ENCODE results near the gene TUFM.
"Not testable (repeated sequence)": the region's sequence is repeated elsewhere in the genome, so short reads cannot be mapped to it uniquely, and the experiment has no call there.

The TUFM gene

DNA sequence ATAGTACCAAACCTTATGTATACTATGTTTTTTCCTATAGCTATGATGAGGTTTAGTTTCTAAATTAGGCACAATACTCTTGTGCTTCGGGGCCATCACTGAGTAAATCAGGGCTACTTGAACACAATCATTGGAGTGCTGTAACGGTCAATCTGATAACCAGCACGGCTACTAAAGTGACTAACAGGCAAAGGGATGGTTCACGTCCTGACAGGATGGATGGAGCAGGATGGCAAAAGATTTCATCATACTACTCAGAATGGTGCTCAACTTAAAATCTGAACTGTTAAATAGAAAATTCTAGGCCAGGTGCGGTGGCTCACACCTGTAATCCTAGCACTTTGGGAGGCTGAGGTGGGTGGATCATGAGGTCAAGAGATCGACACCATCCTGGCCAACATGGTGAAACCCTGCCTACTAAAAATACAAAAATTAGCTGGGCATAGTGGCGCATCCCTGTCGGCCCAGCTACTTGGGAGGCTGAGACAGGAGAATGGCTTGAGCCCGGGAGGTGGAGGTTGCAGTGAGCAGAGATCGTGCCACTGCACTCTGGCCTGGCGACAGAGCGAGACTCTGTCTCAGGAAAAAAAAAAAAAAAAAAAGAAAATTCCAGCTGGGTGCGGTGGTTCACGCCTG lies 7.0 kb downstream of the TUFM start:
- no peak for DNase-seq (ENCODE audit: low read depth, low spot score)

DNA sequence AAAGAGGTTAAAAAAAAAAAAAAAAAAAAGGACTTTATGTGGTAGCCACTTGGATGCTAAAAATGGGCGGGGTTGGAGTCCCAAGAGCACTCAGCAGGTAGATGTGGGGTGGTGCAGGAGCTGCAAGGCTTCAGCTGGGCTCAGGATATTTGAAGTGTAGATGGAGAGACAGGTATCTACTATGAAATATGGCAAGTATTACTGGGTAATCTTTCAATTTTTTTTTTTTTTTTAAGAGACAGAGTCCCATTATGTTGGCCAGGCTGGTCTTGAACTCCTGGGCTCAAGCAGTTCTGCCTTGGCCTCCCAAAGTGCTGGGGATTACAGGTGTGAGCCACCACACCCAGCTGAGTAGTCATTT lies 7.6 kb downstream of the TUFM start:
- DNase-seq (ENCODE audit: low read depth, low spot score): no peak

DNA sequence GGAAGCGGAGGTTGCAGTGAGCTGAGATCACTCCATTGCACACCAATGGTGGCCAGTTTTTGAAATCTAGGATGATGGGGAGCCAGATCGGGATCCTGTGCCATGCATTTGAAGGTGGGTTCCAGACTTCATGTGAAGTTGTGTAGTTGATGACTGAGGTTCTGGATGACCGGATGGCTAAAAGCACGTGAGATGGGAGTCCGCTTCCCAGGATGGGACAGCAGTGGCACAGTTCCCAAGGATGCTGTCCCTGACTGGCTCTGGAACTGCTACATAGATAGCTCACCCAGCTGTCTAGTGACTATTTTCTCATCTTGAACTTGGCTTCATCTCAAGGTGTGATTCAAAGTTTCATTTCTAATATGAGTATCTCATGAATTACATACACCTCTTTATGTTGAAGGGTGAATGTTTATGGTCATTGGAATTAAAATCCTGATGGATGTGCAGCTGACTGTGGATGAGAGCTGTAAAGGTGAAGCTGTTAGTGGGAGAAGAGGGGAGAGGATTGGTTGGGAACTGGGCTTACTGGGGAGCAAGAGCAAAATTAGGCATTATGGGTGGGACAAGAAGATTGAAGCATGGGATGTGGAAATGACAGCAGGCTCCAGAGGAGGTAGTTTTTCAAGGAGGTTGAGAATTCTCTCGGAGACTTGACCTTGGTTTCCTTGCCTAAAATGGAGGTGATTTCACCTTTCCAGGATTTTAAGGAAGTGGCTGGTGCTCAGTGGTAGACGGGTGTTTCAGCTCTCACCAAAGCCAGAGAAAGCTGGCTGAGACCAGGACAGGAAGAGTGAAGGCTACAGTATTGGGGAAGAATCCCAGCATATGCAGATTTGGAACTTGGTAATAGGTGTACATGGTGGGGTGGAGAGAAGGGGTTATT lies 8.2 kb downstream of the TUFM start:
- no peak for DNase-seq (ENCODE audit: low read depth, low spot score)

DNA sequence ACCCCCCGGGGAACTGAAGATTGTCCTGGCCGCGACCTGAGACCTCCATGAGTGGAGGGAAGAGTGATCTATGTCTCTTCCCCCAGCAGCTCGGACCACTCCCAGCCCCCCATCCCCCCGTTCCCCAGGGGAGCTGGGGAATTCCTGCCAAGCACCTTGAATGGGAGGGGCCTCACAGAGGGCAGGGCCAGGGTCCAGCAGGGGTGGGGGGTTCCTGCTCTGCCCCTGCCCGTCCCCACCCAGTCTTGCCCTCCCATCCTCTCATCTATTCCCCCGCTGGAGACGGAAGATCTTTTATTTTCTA lies 9.4 kb downstream of the TUFM start:
- no peak for DNase-seq (ENCODE audit: low read depth, low spot score)

DNA sequence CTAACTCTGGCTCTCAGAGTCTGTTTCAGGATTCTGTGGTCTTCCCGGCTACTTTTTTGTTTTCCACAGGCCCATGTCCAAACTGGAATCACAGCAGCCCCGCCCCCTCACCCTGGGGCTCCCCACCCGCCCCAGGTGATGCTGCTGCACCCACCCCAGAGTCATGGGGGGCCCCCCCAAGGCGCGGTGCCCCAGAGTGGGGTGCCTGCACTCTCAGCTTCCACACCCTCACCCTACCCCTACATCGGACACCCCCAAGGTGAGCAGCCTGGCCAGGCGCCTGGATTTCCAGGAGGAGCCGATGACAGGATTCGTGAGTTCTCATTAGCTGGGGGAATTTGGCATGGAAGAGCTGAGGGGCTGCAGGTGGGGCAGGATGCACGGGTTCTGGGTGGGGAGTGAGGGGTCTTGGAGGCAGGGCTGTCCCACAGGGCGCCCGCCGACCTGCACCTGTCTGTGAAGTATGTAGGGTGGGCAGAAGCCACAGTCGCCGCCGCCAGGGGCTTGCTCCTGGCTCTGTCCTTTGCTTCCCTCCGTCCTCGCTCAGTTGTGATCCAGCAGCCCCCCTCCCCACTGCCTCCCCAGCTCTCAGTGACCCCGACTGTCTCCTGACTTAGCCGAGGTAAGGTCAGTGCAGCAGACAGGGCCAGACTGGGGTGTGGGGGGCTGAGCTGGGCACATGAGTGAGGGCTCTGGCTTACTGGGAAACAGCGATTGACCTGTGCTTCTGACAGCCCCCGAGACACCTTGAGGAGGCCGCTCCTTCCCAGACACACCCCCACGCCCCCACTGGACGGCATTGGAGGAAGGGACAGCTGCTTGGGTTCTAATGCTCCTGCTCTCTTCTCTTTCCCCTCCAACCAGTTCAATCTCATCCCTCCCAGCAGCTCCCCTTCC lies 10.0 kb downstream of the TUFM start:
- DNase-seq (ENCODE audit: low read depth, low spot score): no peak

DNA sequence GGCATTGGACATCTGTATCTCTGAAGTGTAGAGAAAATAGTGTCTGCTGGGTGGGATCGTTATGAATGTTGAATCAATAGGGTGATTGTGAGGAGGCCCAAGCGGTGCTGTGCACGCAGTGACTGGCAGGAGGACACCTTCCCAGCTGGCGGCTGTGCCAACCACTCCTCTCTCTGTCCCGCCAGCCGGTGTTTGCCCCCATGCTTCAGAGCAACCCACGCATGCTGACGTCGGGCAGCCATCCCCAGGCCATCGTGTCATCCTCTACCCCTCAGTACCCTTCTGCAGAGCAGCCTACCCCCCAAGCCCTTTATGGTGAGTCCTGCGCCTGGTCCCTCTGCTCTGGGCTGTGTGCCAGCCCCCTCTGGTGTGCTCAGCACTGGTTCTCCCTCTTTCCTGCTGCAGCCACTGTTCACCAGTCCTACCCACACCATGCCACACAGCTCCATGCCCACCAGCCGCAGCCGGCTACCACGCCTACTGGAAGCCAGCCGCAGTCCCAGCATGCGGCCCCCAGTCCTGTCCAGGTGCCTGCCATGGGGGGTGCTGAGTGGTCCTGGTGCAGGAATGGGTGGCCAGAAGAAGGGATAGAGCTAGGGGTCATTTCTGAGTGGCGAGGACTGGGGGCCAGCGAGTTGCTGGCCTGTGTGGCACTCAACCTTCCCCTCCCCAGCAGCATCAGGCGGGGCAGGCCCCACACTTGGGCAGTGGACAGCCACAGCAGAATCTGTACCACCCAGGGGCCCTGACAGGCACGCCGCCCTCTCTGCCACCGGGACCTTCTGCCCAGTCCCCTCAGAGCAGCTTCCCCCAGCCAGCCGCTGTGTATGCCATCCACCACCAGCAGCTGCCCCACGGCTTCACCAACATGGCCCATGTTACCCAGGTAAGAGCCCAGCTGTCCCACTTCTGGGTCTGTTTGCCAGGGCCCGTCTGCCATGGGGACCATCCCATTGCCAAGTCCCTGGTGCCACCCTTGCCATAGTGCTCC lies 11.0 kb downstream of the TUFM start:
- no peak for DNase-seq (ENCODE audit: low read depth, low spot score)

DNA sequence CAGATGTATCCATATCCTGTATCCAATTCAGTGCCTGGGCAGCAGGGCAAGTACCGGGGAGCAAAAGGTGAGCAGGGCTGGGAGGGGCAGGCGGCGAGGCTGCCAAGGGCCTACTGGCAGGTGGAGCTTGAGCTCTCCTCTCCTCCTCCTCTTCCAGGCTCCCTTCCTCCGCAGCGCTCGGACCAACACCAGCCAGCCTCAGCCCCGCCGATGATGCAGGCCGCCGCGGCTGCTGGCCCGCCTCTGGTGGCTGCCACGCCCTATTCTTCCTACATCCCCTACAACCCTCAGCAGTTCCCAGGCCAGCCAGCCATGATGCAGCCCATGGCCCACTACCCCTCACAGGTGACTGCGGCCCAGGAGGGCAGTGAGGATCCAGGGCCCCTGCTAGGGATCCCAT lies 11.8 kb downstream of the TUFM start:
- DNase-seq (ENCODE audit: low read depth, low spot score): no peak

DNA sequence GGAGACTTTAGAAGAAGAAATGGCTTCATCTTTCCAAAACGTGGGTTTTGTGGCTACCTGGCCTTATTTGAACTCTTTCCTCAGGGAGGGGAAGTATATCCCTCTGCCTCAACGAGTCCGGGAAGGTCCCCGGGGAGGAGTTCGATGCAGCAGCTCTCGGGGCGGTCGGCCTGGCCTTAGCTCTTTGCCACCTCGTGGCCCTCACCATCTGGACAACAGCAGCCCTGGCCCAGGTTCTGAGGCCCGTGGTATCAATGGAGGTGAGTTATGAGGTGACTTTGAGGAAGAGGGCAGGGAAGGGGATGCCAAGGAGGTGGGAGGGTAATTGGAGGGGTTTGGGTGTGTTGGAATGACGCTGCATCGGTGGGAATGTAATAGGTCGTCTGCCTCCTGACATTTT lies 15.6 kb downstream of the TUFM start:
- DNase-seq (ENCODE audit: low read depth, low spot score): no peak

DNA sequence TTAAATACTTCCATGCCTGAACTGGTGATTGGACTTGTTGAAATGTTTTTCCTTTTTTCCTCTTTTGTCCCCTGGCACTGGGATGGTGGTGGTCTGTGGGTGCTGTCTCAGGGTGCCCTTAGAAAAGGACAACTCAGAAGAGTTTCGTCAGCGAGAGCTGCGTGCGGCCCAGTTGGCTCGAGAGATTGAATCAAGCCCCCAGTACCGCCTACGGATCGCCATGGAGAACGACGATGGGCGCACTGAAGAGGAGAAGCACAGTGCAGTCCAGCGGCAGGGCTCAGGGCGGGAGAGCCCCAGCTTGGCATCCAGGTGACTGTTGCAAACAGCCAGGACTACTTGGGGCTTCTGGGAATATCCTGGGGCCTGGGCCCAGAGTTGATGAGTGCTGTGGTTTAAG lies 16.4 kb downstream of the TUFM start:
- no peak for DNase-seq (ENCODE audit: low read depth, low spot score)

DNA sequence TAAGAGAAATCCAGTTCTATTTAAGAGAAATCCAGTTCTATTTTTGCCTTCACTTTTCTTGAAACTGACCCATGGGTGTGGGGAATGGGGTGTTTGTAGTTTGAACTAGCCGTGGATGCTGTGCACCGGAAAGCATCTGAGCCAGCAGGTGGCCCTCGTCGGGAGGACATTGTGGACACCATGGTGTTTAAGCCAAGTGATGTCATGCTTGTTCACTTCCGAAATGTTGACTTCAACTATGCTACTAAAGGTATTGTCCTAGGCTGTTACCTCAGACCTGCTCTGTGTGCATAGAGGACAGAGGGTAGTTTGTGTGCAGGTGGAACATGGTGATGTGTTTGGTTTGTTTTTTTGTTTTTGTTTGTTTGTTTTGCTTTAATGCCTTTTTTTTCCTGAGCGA lies 20.0 kb downstream of the TUFM start:
- no peak for DNase-seq (ENCODE audit: low read depth, low spot score)

DNA sequence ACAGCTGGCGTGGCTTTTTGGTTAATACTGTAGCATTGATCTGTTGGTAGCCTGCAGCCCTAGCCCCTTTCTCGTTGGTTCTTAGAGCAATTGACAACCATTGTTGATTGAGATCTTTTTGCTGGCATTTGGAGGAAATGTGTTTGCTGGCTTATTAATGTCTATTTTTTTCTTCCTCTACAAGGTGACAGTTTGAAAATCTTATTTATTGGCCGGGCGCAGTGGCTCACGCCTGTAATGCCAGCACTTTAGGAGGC lies 21.5 kb downstream of the TUFM start:
- DNase-seq (ENCODE audit: low read depth, low spot score): no peak

DNA sequence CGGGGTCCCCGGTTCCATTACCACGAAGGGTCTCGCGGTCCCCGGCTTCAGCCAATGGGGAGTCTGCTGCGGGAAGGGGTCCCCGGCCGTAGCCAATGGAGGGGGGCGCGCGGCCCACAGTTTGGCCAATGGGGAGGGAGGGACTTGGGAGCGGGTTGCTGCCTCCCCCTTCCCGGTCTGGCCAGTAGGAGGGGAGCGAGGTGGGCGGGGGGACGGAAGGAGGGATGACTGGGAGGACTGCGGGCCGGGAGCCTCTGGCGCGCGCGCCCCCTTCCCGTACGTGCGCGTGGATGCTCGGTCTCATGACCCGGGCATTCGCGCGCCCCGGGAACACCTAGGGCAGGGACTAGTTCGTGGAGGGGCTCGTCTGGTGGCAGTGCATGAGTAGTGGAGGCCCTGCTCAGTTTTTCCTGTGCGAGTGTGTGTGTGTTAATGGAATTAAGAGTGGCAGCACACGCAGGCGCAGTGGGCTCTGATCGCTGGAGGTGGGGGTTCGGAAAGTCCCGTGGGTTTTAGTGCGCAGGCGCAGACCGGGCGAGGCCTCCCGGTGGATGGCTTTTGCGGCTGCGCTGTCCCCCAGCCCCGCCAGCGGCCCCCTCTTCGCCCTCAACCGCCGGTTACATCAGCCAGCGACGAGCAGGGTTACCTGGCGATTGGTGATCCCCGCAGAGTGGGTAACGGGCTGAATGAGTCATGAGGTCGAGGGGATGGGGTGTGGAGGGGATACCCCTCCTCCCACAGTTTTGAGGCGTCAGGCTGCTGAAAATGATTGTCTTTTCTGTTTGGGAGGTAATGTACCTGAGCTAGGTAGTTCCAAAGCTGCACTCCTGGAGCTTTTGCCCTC lies 22.1 kb downstream of the TUFM start:
- DNase-seq (ENCODE audit: low read depth, low spot score): peak; percentile 88

DNA sequence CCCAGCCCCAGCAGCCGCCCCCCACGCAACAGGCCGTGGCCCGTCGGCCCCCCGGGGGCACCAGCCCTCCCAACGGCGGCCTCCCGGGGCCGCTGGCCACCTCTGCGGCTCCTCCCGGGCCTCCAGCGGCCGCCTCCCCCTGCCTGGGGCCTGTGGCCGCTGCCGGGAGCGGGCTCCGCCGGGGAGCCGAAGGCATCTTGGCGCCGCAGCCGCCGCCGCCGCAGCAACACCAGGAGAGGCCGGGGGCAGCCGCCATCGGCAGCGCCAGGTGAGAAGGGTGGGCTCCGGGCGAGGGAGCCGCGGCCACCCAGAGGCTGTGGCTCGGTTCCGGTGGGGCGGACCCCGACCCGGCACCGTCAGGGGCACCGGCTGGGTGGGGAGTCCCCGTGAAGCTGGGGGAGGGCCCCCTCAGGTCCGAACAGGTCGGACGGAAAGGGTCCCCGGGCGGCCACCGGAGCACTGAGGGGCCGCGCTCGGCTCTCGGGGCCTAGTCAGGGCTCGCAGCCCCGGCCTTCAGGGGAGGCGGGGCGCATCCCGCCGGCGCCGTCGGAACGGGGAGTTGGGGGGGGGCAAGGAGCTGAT lies 22.8 kb downstream of the TUFM start:
- DNase-seq (ENCODE audit: low read depth, low spot score): no peak

DNA sequence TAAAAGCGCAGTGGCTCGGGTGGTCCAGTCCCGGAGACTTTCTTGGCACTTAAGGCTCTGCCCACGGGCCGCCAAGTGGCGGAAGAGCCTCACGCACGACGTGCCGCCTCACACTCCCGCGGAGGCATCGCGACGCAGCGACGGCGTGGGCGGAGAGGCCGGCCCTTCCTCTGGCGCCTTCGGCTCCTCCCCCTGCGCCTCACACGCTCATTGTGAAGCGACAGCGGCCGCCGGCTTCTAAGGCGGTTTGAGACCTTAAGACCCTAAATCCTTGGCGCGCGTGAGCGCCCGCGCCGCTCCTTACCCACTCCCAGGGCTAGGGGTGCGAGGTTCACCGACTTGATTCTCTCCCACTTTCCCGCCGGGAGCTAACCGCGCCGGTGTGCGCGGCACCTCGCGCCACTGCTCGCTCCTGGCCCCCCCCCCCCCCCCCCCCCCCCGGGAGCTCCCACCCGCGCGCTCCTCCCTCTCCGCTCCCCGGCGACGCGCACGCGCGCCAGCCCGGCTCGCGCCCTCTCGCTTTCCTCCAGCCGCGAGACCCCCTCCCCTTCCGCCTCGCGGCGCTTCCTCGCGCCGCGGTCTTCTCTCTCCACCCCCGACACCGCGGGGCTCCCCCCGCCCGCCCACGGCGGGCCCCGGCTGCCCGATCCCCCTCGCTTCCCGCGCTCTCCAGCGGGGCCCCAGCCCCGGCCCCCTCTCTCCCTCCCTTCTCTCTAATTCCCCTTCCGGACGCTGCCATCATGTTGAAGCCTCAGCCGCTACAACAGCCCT lies 23.4 kb downstream of the TUFM start, which contains the start of gene ATXN2L:
Gene ATXN2L (plus strand): TSS at position 480 of the 771 bp plus-strand sequence. CDS start 261 bp downstream, at position 741.
- DNase-seq (ENCODE audit: low read depth, low spot score): peak; percentile 86

DNA sequence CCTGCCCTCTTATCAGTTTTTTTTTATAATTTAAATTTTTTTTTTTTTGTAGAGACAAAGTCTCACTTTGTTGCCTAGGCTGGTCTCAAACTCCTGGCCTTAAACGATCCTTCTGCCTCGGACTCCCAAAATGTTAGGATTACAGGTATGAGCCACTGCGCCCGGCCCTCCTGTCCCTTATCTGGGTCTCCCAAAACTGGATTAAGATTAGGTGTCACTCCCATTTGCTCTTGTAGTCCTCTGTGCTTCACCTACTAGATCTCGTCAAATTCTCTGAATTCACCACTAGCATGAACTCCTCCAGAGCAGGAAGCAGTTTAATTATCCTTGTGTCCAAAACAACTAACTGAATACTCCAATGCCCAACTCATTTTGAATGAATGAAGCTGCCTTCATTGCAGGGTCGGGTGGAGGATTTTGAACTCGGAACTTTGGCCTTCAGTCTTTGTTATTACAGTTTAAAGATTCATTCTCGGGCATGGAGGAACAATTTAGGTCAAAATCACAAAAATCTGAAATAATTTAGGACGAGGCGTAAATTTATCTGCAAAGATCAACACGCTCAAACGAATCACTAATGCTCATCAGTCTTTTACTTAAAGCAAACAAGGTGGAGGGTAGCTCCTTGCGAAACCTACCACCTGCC lies 24.2 kb downstream of the TUFM start:
- DNase-seq (ENCODE audit: low read depth, low spot score): no peak

DNA sequence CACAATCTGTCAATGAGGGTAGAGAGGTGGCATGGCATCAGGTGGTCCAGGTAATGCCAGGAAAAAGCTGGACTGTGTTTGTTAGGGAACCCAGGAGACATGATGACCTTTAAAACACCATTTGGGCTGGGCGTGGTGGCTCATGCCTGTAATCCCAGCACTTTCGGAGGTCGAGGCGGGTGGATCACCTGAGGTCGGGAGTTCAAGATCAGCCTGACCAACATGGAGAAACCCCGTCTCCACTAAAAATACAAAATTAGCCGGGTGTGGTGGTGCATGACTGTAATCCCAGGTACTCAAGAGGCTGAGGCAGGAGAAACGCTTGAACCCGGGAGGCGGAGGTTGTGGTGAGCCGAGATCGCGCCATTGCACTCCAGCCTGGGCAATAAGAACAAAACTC lies 25.6 kb downstream of the TUFM start:
- not testable (repeated sequence) for DNase-seq (ENCODE audit: low read depth, low spot score)

DNA sequence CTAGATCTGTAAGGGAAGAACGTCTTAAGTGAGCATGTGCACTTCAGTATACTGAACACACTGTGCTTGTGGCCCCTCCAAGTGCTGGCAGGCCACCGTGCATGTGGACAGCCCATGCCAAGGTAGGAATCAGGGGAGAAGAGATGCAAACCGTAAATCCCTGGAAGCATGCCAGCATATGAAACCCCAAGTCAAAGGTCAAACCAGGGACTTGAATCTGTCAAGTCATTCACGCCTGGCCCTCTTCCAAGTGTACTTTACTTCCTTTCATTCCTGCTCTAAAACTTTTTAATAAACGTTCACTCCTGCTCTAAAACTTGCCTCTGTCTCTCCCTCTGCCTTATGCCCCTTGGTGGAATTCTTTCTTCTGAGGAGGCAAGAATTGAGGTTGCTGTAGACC lies 26.1 kb downstream of the TUFM start:
- DNase-seq (ENCODE audit: low read depth, low spot score): no peak

DNA sequence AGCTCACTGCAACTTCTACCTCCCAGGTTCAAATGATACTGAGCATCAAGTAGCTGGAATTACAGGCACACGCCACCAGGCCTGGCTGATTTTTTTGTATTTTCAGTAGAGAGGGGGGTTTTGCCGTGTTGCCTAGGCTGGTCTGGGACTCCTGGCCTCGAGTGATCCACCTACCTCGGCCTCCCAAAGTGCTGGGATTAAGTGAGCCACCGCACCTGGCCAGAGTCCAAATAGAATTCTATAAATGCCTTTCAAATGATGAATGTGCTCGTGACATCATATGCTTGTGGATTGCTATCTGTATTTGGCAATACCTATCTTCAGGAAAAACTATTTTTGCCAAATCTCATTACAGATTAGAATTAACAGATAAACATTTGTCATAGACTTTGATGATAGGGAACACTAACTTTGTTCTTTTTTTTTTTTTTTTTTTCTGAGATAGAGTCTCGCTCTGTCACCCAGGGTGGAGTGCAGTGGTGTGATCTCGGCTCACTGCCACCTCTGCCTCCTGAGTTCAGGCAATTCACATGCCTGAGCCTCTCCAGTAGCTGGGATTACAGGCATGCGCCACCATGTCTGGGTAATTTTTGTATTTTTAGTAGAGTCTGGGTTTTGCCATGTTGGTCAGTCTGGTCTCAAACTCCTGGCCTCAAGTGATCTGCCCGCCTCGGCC lies 38.6 kb downstream of the TUFM start:
- not testable (repeated sequence) for DNase-seq (ENCODE audit: low read depth, low spot score)

Measured in activated CD4-positive, CD25-positive, alpha-beta regulatory T cell treated with anti-CD3 and anti-CD28 coated beads, Interleukin-2, amount 50 U/mL, for 16 hours (primary cell).